ENCODE measurements around the gene BSDC1.

Gene BSDC1

GRCh38 chr1:32362474-32363313, 31.5 kb downstream of the BSDC1 start, which contains the start of the genes FAM229A and TSSK3:
FAM229A (minus strand) TSS chr1:32362485; CDS start chr1:32362091, 394 bp downstream.
TSSK3 (plus strand) TSS chr1:32362539; CDS start chr1:32362702, 163 bp downstream.
- H3K27me3 ChIP-seq (ENCODE audit: insufficient read depth, low read length): no peaks in the 10 kb centered on the region
- peaks cover 14% of the 10 kb centered on the region for H3K4me1 ChIP-seq (ENCODE audit: insufficient read depth, low read length, severe bottlenecking)
- no peak within 1 kb of the TSS for H3K9ac ChIP-seq (ENCODE audit: low read length)
- H4K20me1 ChIP-seq (ENCODE audit: insufficient read depth, low read length): no peaks in the 10 kb centered on the region
- H2AFZ ChIP-seq (ENCODE audit: low read length): no peak within 1 kb of the TSS
- H3K4me2 ChIP-seq (ENCODE audit: low read length): peak within 1 kb of the TSS; percentile 58
- H3K9me2 ChIP-seq (ENCODE audit: low read depth, low read length): no peaks in the 10 kb centered on the region
- TF ChIP-seq EZH2 (IDR thresholded peaks at IDR 0.05; ENCODE audit: borderline replicate concordance, low read length): no peak
- no peak for TF ChIP-seq CTCF (IDR thresholded peaks at IDR 0.05; ENCODE audit: low read length)
- H3K9me3 ChIP-seq (ENCODE audit: low read length): no peaks in the 10 kb centered on the region
- no peaks in the 10 kb centered on the region for H3F3A ChIP-seq (ENCODE audit: insufficient read depth, low read length)
- H3K36me3 ChIP-seq (ENCODE audit: insufficient read depth, low read length): peaks cover 40% of the 10 kb centered on the region
- peak within 1 kb of the TSS; percentile 32 for H3K4me3 ChIP-seq (ENCODE audit: low read depth, low read length, poor library complexity, severe bottlenecking)
- H3K27ac ChIP-seq (ENCODE audit: low read depth, low read length, poor library complexity, severe bottlenecking): no peak within 1 kb of the TSS
- no peaks in the 10 kb centered on the region for H3K79me2 ChIP-seq (ENCODE audit: insufficient read depth, low read length)

GRCh38 chr1:32361674-32362473, 32.4 kb downstream of the BSDC1 start:
- peak overlapping the region; percentile 32 for H3K4me3 ChIP-seq (ENCODE audit: low read depth, low read length, poor library complexity, severe bottlenecking)
- H3K9ac ChIP-seq (ENCODE audit: low read length): no peak overlapping the region
- no peak overlapping the region for H3K27ac ChIP-seq (ENCODE audit: low read depth, low read length, poor library complexity, severe bottlenecking)
- peaks cover 32% of the 10 kb centered on the region for H3K36me3 ChIP-seq (ENCODE audit: insufficient read depth, low read length)
- H4K20me1 ChIP-seq (ENCODE audit: insufficient read depth, low read length): no peaks in the 10 kb centered on the region
- no peaks in the 10 kb centered on the region for H3K9me2 ChIP-seq (ENCODE audit: low read depth, low read length)
- no peaks in the 10 kb centered on the region for H3K27me3 ChIP-seq (ENCODE audit: insufficient read depth, low read length)
- H3K4me1 ChIP-seq (ENCODE audit: insufficient read depth, low read length, severe bottlenecking): peaks cover 14% of the 10 kb centered on the region
- no peaks in the 10 kb centered on the region for H3F3A ChIP-seq (ENCODE audit: insufficient read depth, low read length)
- H2AFZ ChIP-seq (ENCODE audit: low read length): no peak overlapping the region
- peak overlapping the region; percentile 58 for H3K4me2 ChIP-seq (ENCODE audit: low read length)
- H3K9me3 ChIP-seq (ENCODE audit: low read length): no peaks in the 10 kb centered on the region
- TF ChIP-seq EZH2 (IDR thresholded peaks at IDR 0.05; ENCODE audit: borderline replicate concordance, low read length) (no peak), CTCF (IDR thresholded peaks at IDR 0.05; ENCODE audit: low read length) (no peak)
- no peaks in the 10 kb centered on the region for H3K79me2 ChIP-seq (ENCODE audit: insufficient read depth, low read length)

GRCh38 chr1:32361308-32361673, 33.0 kb downstream of the BSDC1 start:
- Histone ChIP-seq H3K27ac (ENCODE audit: low read depth, low read length, poor library complexity, severe bottlenecking) (no peak overlapping the region), H3K4me2 (ENCODE audit: low read length) (peak overlapping the region; percentile 58), H3K4me1 (ENCODE audit: insufficient read depth, low read length, severe bottlenecking) (peaks cover 14% of the 10 kb centered on the region), H3K27me3 (ENCODE audit: insufficient read depth, low read length) (no peaks in the 10 kb centered on the region), H3K79me2 (ENCODE audit: insufficient read depth, low read length) (no peaks in the 10 kb centered on the region), H2AFZ (ENCODE audit: low read length) (no peak overlapping the region), H3F3A (ENCODE audit: insufficient read depth, low read length) (no peaks in the 10 kb centered on the region), H3K4me3 (ENCODE audit: low read depth, low read length, poor library complexity, severe bottlenecking) (peak overlapping the region; percentile 32), H4K20me1 (ENCODE audit: insufficient read depth, low read length) (no peaks in the 10 kb centered on the region), H3K9ac (ENCODE audit: low read length) (no peak overlapping the region), H3K9me3 (ENCODE audit: low read length) (no peaks in the 10 kb centered on the region), H3K36me3 (ENCODE audit: insufficient read depth, low read length) (peaks cover 26% of the 10 kb centered on the region), H3K9me2 (ENCODE audit: low read depth, low read length) (no peaks in the 10 kb centered on the region)
- TF ChIP-seq EZH2 (IDR thresholded peaks at IDR 0.05; ENCODE audit: borderline replicate concordance, low read length) (no peak), CTCF (IDR thresholded peaks at IDR 0.05; ENCODE audit: low read length) (no peak)

Data from OCI-LY1 (cell line).